Endometrial microvascular endothelial cells (primary cell): ENCODE measurements around the gene CASP2. TPM values are rescaled to one million over a fixed set of nuclear protein-coding genes. Genes with fewer than 3 reads are reported as not detected.

ENCODE experiments used
- in situ Hi-C: cut with HindIII; loops from 2 replicates; pipeline ENCODE4 v1.10.0; 2017; ENCODE audit warnings: low sequenced_read_pairs, low pct_unique_long_range_greater_than_20kb; ENCODE audit errors: inconsistent ontology term
- total RNA-seq: library from RNA; depleted of rRNA; stranded (reverse); fragments of >200 nt; gene quantifications from one replicate; pipeline ENCODE4 v1.2.3, GENCODE V29; 2015; ENCODE audit errors: inconsistent ontology term

The CASP2 gene
- total RNA-seq, 1 donor from 2014 or later = 18.4 TPM

DNA sequence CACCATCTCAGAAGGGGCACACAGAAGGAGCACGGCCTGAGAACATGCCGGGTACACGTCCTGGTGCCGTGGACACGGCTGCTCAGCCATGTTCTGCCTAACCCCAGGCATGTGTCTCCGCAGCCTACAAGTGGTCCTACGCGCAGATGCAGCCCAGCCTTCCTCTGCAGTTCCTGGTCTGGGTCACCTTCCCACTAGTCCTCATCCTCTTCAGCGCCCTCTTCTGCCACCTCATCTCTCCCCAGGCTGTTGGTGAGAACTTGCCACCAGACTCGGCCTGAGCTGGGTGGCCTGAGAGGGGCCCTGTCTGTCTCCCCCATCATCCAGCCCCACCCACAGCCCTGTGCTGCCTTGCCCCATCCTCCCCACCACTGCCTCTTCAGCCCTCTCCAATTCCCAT, 33.1 kb downstream of the CASP2 start:
- in situ Hi-C loops = no loop called here

DNA sequence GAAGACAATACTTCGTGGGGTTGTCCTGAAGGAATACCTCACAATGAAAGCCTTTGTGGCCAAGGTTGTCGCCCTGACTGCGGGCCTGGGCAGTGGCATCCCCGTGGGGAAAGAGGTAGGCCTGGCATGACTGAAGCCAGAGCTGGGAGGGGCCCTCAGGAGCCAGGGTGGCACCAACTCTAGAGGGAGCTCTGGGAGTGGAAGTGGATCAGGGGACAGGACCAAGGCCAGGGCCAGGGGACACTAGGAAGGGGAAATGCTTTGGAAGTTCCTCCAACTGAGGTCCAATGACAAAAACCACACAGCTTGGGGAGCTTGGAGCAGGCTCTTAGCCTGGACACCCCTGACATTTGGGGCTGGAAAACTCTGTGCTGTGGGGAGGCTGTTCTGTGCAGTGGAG, 33.6 kb downstream of the CASP2 start:
- in situ Hi-C loops = no loop called here

DNA sequence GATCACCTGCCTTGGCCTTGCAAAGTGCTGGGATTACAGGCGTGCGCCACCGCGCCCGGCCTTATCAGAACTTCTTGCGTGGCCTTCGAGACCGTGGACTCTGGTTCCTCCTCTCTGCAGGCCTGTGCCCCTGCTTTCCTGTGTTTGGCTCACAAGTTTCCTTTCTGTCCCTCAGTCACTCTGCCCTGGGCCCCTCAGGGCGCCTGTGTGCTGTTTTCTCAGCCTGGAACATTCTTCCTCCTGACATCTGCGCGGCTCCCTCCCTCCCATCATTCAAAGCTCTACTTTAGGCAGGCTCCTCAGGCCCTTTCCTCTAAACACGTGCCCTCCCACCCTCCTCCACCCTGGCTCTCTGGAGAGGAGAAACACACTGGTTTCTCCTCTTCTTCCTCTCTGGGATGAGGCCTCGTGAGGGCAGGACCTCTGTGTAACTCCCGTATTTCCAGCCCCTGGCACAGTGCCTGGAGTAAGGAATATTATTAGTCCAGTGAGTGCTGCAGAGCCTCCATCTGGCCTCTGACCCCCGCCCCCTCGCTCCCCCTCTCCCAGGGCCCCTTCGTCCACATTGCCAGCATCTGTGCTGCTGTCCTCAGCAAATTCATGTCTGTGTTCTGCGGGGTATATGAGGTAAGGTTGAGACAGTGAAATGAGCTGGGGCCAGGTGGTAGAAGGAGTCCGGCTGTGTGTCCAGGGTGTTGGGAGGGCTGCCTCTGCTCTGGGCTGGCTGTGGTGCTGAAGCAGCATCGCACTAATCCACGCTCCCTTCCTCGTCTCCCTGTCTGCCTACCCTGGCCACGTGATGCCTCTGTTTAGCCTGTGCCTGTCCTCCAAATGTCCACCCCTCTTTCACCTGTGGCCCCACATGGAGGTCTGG, 34.8 kb downstream of the CASP2 start:
- in situ Hi-C loops = no loop called here

GRCh38 chr7:143323653-143324052, 35.5 kb downstream of the CASP2 start:
- in situ Hi-C loops = no loop called here

DNA sequence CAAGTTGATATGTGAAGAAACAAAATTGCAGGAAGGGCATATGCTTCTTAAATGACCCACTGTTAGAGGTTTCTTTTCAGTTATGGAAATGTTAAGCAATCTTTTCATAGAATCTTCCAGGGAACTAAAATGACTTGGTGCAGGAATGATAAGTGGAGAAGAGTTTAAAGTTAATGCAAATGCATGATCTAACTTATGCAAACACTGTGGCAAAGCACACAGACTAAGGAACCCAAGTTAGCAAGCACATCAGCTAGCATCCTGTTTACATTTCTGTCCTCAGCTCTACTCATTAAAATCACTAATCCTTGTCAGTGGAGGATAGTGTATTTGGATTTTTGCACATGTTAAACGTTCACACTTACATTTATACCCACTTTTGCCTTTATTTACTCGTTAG, 37.1 kb downstream of the CASP2 start:
- in situ Hi-C loops = loop anchor here (25.0 kb wide), 1 partner anchor 88 kb away; no protein-coding TSS in a partner anchor

GRCh38 chr7:143327903-143328302, 39.8 kb downstream of the CASP2 start:
- in situ Hi-C loops = loop anchor here (25.0 kb wide), 1 partner anchor 91 kb away; no protein-coding TSS in a partner anchor

- in situ Hi-C loops = loop anchor here (25.0 kb wide), 1 partner anchor 92 kb away; no protein-coding TSS in a partner anchor
These were observed 41.5 kb downstream of the CASP2 start for GRCh38 chr7:143329471-143330170.

- in situ Hi-C loops = loop anchor here (25.0 kb wide), 1 partner anchor 94 kb away; no protein-coding TSS in a partner anchor
These were observed 43.1 kb downstream of the CASP2 start for GRCh38 chr7:143331179-143331801.

GRCh38 chr7:143334244-143334643, 46.1 kb downstream of the CASP2 start:
- in situ Hi-C loops = loop anchor here (25.0 kb wide), 1 partner anchor 97 kb away; no protein-coding TSS in a partner anchor

- in situ Hi-C loops = loop anchor here (25.0 kb wide), 1 partner anchor 100 kb away; no protein-coding TSS in a partner anchor
These were observed 49.1 kb downstream of the CASP2 start for GRCh38 chr7:143337216-143337615.

DNA sequence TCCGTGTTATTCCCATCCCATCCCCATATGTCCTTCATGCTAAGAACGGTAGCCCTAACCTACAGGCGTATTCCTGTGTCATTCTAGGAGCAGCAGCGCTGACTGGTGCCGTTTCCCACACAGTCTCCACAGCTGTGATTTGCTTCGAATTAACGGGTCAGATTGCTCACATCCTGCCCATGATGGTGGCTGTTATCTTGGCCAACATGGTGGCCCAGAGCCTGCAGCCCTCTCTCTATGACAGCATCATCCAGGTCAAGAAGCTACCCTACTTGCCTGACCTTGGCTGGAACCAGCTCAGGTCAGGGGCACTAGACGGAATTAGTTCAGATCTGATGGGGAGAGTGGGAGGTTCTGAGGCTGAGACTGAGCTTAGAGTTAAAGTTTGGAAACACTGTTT, 53.7 kb downstream of the CASP2 start:
- in situ Hi-C loops = loop anchor here (25.0 kb wide), 1 partner anchor 105 kb away; no protein-coding TSS in a partner anchor

DNA sequence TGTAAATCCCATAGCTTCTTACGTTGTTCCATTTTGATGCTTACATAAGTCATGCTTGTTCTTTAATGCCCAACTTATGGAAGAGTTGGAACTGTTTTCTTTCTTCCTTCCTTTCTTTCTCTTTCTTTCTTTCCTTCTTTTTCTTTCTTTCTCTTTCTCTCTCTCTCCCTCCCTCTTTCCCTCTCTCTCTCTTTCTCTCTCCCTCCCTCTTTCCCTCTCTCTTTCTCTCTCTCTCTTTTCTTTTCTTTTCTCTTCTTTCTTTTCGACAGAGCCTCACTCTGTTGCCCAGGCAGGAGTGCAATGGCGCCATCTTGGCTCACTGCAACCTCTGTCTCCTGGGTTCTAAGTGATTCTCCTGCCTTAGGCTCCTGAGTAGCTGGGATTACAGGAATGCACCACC, 55.4 kb downstream of the CASP2 start:
- in situ Hi-C loops = loop anchor here (25.0 kb wide), 1 partner anchor 106 kb away; no protein-coding TSS in a partner anchor

DNA sequence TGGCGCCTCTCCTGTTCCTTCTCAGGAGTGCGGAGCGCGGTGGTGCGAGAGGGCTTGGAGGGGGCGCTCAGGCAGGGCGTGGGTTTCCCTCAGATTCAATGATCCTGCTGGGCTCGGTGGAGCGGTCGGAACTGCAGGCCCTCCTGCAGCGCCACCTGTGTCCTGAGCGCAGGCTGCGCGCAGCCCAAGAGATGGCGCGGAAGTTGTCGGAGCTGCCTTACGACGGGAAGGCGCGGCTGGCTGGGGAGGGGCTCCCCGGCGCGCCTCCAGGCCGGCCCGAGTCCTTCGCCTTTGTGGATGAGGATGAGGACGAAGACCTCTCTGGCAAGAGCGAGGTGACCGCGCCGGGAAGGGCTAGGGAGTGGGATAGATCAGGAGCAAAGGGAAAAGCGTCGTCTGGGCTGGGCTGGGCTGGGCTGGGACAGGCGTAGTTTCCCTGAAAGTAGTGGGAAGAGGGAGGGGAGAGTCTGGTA, 57.3 kb downstream of the CASP2 start:
- in situ Hi-C loops = loop anchor here (25.0 kb wide), 1 partner anchor 108 kb away; no protein-coding TSS in a partner anchor

GRCh38 chr7:143346018-143346417, 57.9 kb downstream of the CASP2 start:
- in situ Hi-C loops = loop anchor here (25.0 kb wide), 1 partner anchor 109 kb away; no protein-coding TSS in a partner anchor

GRCh38 chr7:143347950-143348349, 59.8 kb downstream of the CASP2 start:
- in situ Hi-C loops = loop anchor here (25.0 kb wide), 1 partner anchor 111 kb away; no protein-coding TSS in a partner anchor

- in situ Hi-C loops = no loop called here
These were observed 62.9 kb downstream of the CASP2 start for GRCh38 chr7:143351060-143351459.

DNA sequence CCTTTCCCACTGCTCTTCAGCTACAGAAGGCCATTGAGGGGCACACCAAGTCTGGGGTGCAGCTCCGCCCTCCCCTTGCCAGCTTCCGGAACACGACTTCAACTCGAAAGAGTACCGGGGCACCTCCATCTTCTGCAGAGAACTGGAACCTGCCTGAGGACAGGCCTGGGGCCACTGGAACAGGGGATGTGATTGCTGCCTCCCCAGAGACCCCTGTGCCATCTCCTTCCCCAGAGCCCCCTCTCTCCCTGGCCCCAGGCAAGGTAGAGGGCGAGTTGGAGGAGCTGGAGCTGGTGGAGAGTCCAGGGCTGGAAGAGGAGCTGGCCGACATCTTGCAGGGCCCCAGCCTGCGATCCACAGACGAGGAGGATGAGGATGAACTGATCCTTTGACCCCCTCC, 63.4 kb downstream of the CASP2 start:
- in situ Hi-C loops = no loop called here

GRCh38 chr7:143352531-143353002, 64.4 kb downstream of the CASP2 start:
- in situ Hi-C loops = no loop called here

- in situ Hi-C loops = no loop called here
These were observed 66.2 kb downstream of the CASP2 start for GRCh38 chr7:143354376-143354775.
